AG04450 (cell line): ENCODE results near the gene CDC6. TPM values are rescaled to one million over a fixed set of nuclear protein-coding genes. Genes with fewer than 3 reads are reported as not detected.

Experiments
- CTCF ChIA-PET: fragments of 300-600, 350-600 bp; formaldehyde crosslinking; extraction: SDS; loops from one replicate; lab custom pipeline; 2022; ENCODE audit warnings: antibody characterized with exemption, inconsistent platforms; lab: Charles Lee
- POLR2A ChIA-PET: fragments of 350-600 bp; formaldehyde crosslinking; extraction: SDS; loops from one replicate; lab custom pipeline; 2021; ENCODE audit warnings: antibody characterized with exemption, inconsistent platforms; lab: Yijun Ruan, JAX
- DNase-seq: peaks from one replicate; pipeline ENCODE4 v3.0.0-alpha.2; 2011; ENCODE audit warnings: low read depth, low spot score
- H3K27ac ChIP-seq: one replicate; pipeline ENCODE4 v1.5.1; 2012; ENCODE audit warnings: low read depth, low read length, control low read depth
- H3K27me3 ChIP-seq: one replicate; pipeline ENCODE4 v1.6.0; 2012; ENCODE audit warnings: low read length; ENCODE audit not compliant: control insufficient read depth, insufficient read depth
- H3K4me3 ChIP-seq: 2 replicates; pipeline ENCODE4 v1.5.1; 2011; ENCODE audit warnings: mild to moderate bottlenecking, low read depth, low read length, control low read depth
- H3K9me3 ChIP-seq: 2 replicates; pipeline ENCODE4 v1.5.1; 2012; ENCODE audit warnings: low read length; ENCODE audit not compliant: control insufficient read depth, insufficient read depth
- CTCF ChIP-seq: IDR thresholded peaks from 2 replicates; pipeline ENCODE4 v1.5.1; 2011; ENCODE audit warnings: low read depth, low read length, control low read depth, inconsistent platforms
- polyA plus RNA-seq: library from polyadenylated mRNA; depleted of rRNA; stranded (reverse); fragments of >200 nt; gene quantifications from 2 replicates; pipeline ENCODE4 v1.2.3, GENCODE V29; 2011

CDC6 gene
- polyA plus RNA-seq, 1 experiment, result 8.6 TPM

- no peak for DNase-seq
- Histone ChIP-seq H3K4me3 (no peak overlapping the region), H3K27ac (no peak overlapping the region), H3K27me3 (no peaks in the 10 kb centered on the region), H3K9me3 (no peaks in the 10 kb centered on the region; the same call in 1 of the 2 replicates)
- ChIA-PET POLR2A (no interaction called here), CTCF (no interaction called here)
- TF ChIP-seq CTCF, result no peak
Observed at GRCh38 chr17:40335620-40336019, 47.9 kb downstream of the CDC6 start.

DNA sequence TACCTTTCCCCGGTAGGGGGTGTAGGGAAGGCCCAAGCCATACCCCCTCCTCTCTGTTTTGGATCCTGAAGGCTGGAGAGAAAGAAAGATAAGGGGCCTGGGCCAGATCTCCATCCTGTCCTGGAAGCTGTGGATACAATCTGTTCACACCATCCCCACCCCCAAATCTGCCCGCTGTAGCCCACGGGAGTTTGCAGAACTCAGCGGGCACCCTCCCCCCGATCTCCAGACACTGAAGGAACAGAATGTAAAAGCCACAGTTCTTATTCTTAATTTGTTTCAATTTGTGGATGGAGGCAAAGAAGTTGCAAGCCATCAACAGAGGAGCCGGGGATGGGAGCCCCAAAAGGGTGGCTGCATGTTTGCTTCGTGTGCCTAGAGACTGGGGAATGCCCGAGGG, 49.7 kb downstream of the CDC6 start:
- no peaks in the 10 kb centered on the region for H3K27me3 ChIP-seq
- DNase-seq, result no peak
- no peak overlapping the region for H3K4me3 ChIP-seq
- POLR2A ChIA-PET, result no interaction called here
- no peaks in the 10 kb centered on the region for H3K9me3 ChIP-seq
- no peak for TF ChIP-seq CTCF
- H3K27ac ChIP-seq, result no peak overlapping the region
- CTCF ChIA-PET, result no interaction called here

- H3K9me3 ChIP-seq, result no peaks in the 10 kb centered on the region; the same call in 1 of the 2 replicates
- no peak overlapping the region for H3K27ac ChIP-seq
- H3K27me3 ChIP-seq, result no peaks in the 10 kb centered on the region
- ChIA-PET POLR2A (no interaction called here), CTCF (interaction anchor here (1.2 kb wide), 1 partner anchor 16 kb away, joined by 3 read pairs; no protein-coding TSS in a partner anchor)
- no peak for DNase-seq
- TF ChIP-seq CTCF, result no peak
- no peak overlapping the region for H3K4me3 ChIP-seq
Observed at GRCh38 chr17:40338058-40338457, 50.4 kb downstream of the CDC6 start.

DNA sequence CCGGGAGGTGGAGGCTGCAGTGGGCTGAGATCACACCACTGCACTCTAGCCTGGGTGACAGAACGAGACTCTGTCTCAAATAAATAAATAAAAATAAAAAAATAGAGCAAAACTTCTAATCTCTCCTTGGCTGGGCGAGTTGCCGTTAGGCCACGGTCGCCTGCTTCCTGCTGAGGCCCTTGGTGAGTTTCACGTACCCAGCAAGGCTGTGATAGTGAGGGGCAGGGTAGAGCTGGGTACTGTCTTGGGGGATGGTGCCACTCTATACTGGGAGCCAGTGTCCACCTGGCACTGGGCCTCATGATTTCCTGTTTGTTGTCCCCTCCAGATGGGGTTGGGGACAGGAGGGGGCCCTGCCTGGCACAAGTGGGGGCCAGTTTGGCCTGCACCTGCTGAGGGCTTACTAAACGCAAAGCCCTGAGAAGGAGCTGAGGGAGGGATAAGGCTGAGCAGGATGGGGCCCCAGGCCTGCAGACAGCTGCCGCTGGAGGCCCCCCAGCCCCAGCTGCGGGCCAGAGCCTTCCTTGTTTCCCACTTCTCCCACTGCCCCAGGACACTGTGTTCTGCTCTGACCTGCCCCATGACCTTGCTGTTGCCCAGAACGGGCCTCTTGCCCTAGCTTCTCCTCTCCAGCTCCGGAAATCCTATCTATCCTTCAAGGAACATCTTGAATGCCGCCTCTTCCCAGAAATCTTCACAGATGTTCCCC, 51.4 kb downstream of the CDC6 start:
- no peaks in the 10 kb centered on the region for H3K27me3 ChIP-seq
- no peak overlapping the region for H3K4me3 ChIP-seq
- no peak for DNase-seq
- H3K27ac ChIP-seq, result no peak overlapping the region
- TF ChIP-seq CTCF, result no peak
- ChIA-PET CTCF (interaction anchor here (0.7 to 1.2 kb wide), 3 partner anchors 15 to 137 kb away, joined by 3 read pairs; no protein-coding TSS in a partner anchor), POLR2A (interaction anchor here (1.6 kb wide), 1 partner anchor 22 kb away, joined by 6 read pairs; no protein-coding TSS in a partner anchor)
- no peaks in the 10 kb centered on the region; the same call in 1 of the 2 replicates for H3K9me3 ChIP-seq

DNA sequence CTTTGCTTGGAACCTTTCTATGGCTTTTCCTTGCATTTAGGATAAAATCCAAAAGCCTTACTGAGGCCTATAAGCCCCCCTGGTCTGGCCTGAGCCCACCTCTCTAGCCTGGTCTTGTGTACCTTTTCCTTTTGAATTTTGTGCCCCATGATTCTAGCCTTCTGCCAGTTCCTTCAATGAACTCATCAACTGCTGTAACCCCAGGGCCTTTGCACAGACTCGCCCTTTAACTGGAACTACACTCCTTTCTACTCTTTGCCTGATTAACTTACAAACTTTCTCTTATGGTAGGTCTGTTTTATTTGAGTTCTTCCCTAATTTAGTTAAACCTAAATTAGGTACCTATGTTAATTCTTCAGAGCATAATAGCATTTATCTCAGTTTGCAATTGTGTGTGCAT, 52.6 kb downstream of the CDC6 start:
- Histone ChIP-seq H3K27me3 (no peaks in the 10 kb centered on the region), H3K27ac (no peak overlapping the region), H3K4me3 (no peak overlapping the region), H3K9me3 (no peaks in the 10 kb centered on the region; the same call in 1 of the 2 replicates)
- ChIA-PET POLR2A (interaction anchor here (0.6 kb wide), 1 partner anchor 122 kb away, joined by 3 read pairs; no protein-coding TSS in a partner anchor), CTCF (interaction anchor here (0.7 to 1.0 kb wide), 2 partner anchors 37 to 122 kb away, joined by 3 read pairs; no protein-coding TSS in a partner anchor)
- DNase-seq, result no peak
- TF ChIP-seq CTCF, result no peak
